Measurements from ENCODE around the gene RPS6KA2. TPM values are rescaled to one million over a fixed set of nuclear protein-coding genes. Genes with fewer than 3 reads are reported as not detected.

The RPS6KA2 gene
- total RNA-seq, 4 donors from 2014 or later = 55.4 to 119 (median 76.4) TPM

DNA sequence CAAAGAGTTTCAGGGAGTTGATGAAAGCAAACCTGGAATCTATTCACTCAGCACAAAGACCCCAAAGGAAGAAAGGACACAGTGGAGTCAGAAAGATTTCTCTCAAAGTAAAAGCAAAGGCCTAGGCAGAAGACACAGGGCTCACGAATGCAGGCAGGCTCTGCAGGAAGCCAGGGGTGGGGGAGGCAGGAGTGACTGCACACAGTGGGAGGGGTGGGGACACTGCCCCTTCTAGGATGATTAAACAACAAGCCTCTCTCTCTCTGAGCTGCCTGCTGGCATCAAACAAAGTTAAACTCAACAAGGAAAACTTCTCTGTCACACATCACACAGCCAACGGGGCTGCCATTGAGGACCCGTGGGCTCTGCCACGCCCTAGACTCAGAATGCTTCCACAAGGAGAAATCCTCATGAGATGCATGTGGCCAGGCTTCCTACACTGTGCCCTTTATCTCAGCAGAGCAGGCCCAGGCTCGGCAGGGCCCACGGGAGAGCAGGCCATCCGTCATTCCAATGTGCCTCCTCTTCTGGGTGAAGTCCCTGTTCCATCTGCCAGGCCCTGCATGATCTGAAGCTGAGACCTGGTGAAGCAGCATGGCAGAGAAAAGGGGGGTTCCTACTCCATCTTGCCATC, 110.7 kb downstream of the RPS6KA2 start:
- no peaks in the 10 kb centered on the region for H3K9me3 ChIP-seq
- no peaks in the 10 kb centered on the region for H3K27me3 ChIP-seq
- 40 to 82% methylated on average over 1 to 4 of the region's 7 CpGs for WGBS, 2 donors (ENCODE audit: low coverage in 1 of 2)
- H3K27ac ChIP-seq = no peak overlapping the region
- H3K4me3 ChIP-seq = no peak overlapping the region
- no peak for ATAC-seq
- TF ChIP-seq, protein P1, sequence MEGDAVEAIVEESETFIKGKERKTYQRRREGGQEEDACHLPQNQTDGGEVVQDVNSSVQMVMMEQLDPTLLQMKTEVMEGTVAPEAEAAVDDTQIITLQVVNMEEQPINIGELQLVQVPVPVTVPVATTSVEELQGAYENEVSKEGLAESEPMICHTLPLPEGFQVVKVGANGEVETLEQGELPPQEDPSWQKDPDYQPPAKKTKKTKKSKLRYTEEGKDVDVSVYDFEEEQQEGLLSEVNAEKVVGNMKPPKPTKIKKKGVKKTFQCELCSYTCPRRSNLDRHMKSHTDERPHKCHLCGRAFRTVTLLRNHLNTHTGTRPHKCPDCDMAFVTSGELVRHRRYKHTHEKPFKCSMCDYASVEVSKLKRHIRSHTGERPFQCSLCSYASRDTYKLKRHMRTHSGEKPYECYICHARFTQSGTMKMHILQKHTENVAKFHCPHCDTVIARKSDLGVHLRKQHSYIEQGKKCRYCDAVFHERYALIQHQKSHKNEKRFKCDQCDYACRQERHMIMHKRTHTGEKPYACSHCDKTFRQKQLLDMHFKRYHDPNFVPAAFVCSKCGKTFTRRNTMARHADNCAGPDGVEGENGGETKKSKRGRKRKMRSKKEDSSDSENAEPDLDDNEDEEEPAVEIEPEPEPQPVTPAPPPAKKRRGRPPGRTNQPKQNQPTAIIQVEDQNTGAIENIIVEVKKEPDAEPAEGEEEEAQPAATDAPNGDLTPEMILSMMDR (IDR thresholded peaks at IDR 0.05) = no peak
- no peak for TF ChIP-seq EP300 (IDR thresholded peaks at IDR 0.05)
- TF ChIP-seq POLR2AphosphoS5 (IDR thresholded peaks at IDR 0.05) = no peak
- TF ChIP-seq POLR2A (IDR thresholded peaks at IDR 0.05) = no peak
- peaks cover 0 to 15% of the 10 kb centered on the region in 2 donors for H3K36me3 ChIP-seq
- H3K4me1 ChIP-seq = no peaks in the 10 kb centered on the region

GRCh38 chr6:166515072-166515810, 111.8 kb downstream of the RPS6KA2 start:
- TF ChIP-seq, protein P1 (IDR thresholded peaks at IDR 0.05) = no peak
- TF ChIP-seq POLR2AphosphoS5 (IDR thresholded peaks at IDR 0.05) (no peak), POLR2A (IDR thresholded peaks at IDR 0.05) (no peak)
- H3K36me3 ChIP-seq = peaks cover 0 to 9% of the 10 kb centered on the region in 2 donors
- H3K27me3 ChIP-seq = no peaks in the 10 kb centered on the region
- ATAC-seq = no peak
- 69 to 70% methylated on average over 6 to 11 of the region's 11 CpGs for WGBS, 2 donors (ENCODE audit: low coverage in 1 of 2)
- H3K9me3 ChIP-seq = no peaks in the 10 kb centered on the region
- no peak overlapping the region for H3K27ac ChIP-seq
- H3K4me3 ChIP-seq = no peak overlapping the region
- no peaks in the 10 kb centered on the region for H3K4me1 ChIP-seq

- Histone ChIP-seq H3K36me3 (peaks cover 0 to 19% of the 10 kb centered on the region in 2 donors), H3K4me1 (no peaks in the 10 kb centered on the region), H3K4me3 (no peak overlapping the region), H3K9me3 (no peaks in the 10 kb centered on the region), H3K27me3 (no peaks in the 10 kb centered on the region), H3K27ac (no peak overlapping the region)
- no CpG with 5 or more reads among the region's 3 CpGs for WGBS, 2 donors (ENCODE audit: low coverage in 1 of 2)
- no peak for ATAC-seq
- no peak for TF ChIP-seq POLR2A (IDR thresholded peaks at IDR 0.05)
- TF ChIP-seq, protein P1 (IDR thresholded peaks at IDR 0.05) = no peak
- TF ChIP-seq EP300 (IDR thresholded peaks at IDR 0.05) = no peak
- no peak for TF ChIP-seq POLR2AphosphoS5 (IDR thresholded peaks at IDR 0.05)
These were observed 112.9 kb downstream of the RPS6KA2 start for GRCh38 chr6:166514196-166514595.

DNA sequence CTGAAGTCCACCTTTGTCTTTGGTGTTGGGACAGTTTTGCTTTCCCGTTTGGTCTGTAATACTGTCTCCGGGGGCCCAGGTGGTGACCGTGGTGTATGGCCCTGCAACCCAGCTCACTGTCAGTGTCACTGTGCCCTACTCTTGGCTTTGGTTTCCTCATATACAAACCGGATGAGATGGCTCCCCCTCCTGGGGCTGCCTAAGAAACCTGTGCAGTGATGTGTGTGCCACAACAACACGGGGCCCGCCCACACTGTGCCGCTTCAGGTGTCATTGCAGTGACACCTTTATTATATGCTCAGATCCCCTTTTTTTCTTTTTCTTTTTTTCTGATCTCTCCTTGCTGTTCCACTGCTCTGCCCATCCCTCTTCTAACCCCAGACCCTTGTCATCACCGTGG, 114.5 kb downstream of the RPS6KA2 start:
- peaks cover 0 to 35% of the 10 kb centered on the region in 2 donors for H3K36me3 ChIP-seq
- H3K9me3 ChIP-seq = no peaks in the 10 kb centered on the region
- no peak for ATAC-seq
- no peak overlapping the region for H3K27ac ChIP-seq
- no peaks in the 10 kb centered on the region for H3K27me3 ChIP-seq
- no peaks in the 10 kb centered on the region for H3K4me1 ChIP-seq
- 89 to 100% methylated on average over 4 to 7 of the region's 8 CpGs for WGBS, 2 donors (ENCODE audit: low coverage in 1 of 2)
- TF ChIP-seq EP300 (IDR thresholded peaks at IDR 0.05) (no peak), POLR2AphosphoS5 (IDR thresholded peaks at IDR 0.05) (no peak), POLR2A (IDR thresholded peaks at IDR 0.05) (no peak)
- H3K4me3 ChIP-seq = no peak overlapping the region

GRCh38 chr6:166511316-166511715, 115.7 kb downstream of the RPS6KA2 start:
- H3K4me1 ChIP-seq = no peaks in the 10 kb centered on the region
- 95% methylated on average over 2 of the region's 2 CpGs; no CpG with 5 or more reads in 1 of the 2 donors for WGBS, 2 donors (ENCODE audit: low coverage in 1 of 2)
- no peak overlapping the region for H3K27ac ChIP-seq
- no peak for ATAC-seq
- no peaks in the 10 kb centered on the region for H3K9me3 ChIP-seq
- TF ChIP-seq POLR2AphosphoS5 (IDR thresholded peaks at IDR 0.05) = no peak
- no peak for TF ChIP-seq EP300 (IDR thresholded peaks at IDR 0.05)
- no peak for TF ChIP-seq POLR2A (IDR thresholded peaks at IDR 0.05)
- TF ChIP-seq, protein P1 (IDR thresholded peaks at IDR 0.05) = no peak
- H3K4me3 ChIP-seq = no peak overlapping the region
- no peaks in the 10 kb centered on the region for H3K27me3 ChIP-seq
- H3K36me3 ChIP-seq = peaks cover 0 to 45% of the 10 kb centered on the region in 2 donors

All from gastroesophageal sphincter (tissue), 4 donors.